Measurements from ENCODE around the gene RAB43. TPM values are rescaled to one million over a fixed set of nuclear protein-coding genes. Genes with fewer than 3 reads are reported as not detected.
A peak's percentile ranks its signal among the peaks of the same experiment; 100 is the strongest.

Gene RAB43
- total and polyA plus RNA-seq, 12 donors = 0.96 to 8.2 (median 4.0) TPM

GRCh38 chr3:129104051-129104450, 17.6 kb downstream of the RAB43 start:
- H3K9me3 ChIP-seq = no peaks in the 10 kb centered on the region
- intact Hi-C loops (cut with DNase I) = no loop called here
- peaks cover 0 to 30% (median 18%) of the 10 kb centered on the region in 9 donors for H3K4me1 ChIP-seq
- H3K27me3 ChIP-seq = no peaks in the 10 kb centered on the region
- H3K27ac ChIP-seq = no peak overlapping the region
- DNase-seq = no peak
- TF ChIP-seq CTCF (IDR thresholded peaks at IDR 0.05) = no peak
- H3K4me3 ChIP-seq = no peak overlapping the region
- 95 to 96% methylated on average over 6 of the region's 6 CpGs for WGBS, 2 donors
- peaks cover 0 to 41% (median 0%) of the 10 kb centered on the region in 9 donors for H3K36me3 ChIP-seq
- ATAC-seq = no peak

GRCh38 chr3:129103296-129103695, 18.3 kb downstream of the RAB43 start:
- no peak overlapping the region for H3K27ac ChIP-seq
- H3K4me3 ChIP-seq = no peak overlapping the region
- no peak for TF ChIP-seq CTCF (IDR thresholded peaks at IDR 0.05)
- H3K36me3 ChIP-seq = peaks cover 0 to 39% (median 0%) of the 10 kb centered on the region in 9 donors
- H3K9me3 ChIP-seq = no peaks in the 10 kb centered on the region
- WGBS, 2 donors = 90 to 92% methylated on average over 7 of the region's 7 CpGs
- ATAC-seq (no peak), DNase-seq (no peak)
- H3K27me3 ChIP-seq = no peaks in the 10 kb centered on the region
- peaks cover 0 to 30% (median 18%) of the 10 kb centered on the region in 9 donors for H3K4me1 ChIP-seq
- intact Hi-C loops (cut with DNase I) = no loop called here

- Histone ChIP-seq H3K4me1 (peaks cover 0 to 26% (median 18%) of the 10 kb centered on the region in 9 donors), H3K27me3 (no peaks in the 10 kb centered on the region), H3K36me3 (peaks cover 0 to 34% (median 0%) of the 10 kb centered on the region in 9 donors), H3K4me3 (no peak overlapping the region), H3K9me3 (no peaks in the 10 kb centered on the region), H3K27ac (no peak overlapping the region)
- WGBS, 2 donors = 48 to 56% methylated on average over 12 of the region's 12 CpGs
- intact Hi-C loops (cut with DNase I) = no loop called here
- peak in 7 of 8 donors; percentile 32 to 88 (median 57) for ATAC-seq
- no peak for DNase-seq
- TF ChIP-seq CTCF (IDR thresholded peaks at IDR 0.05) = no peak
Measured at GRCh38 chr3:129101370-129102138, 20.1 kb downstream of the RAB43 start.

- DNase-seq (no peak), ATAC-seq (no peak)
- 75 to 76% methylated on average over 1 of the region's 1 CpG for WGBS, 2 donors
- peaks cover 0 to 16% (median 11%) of the 10 kb centered on the region in 9 donors for H3K4me1 ChIP-seq
- H3K9me3 ChIP-seq = no peaks in the 10 kb centered on the region
- H3K27me3 ChIP-seq = no peaks in the 10 kb centered on the region
- intact Hi-C loops (cut with DNase I) = no loop called here
- TF ChIP-seq CTCF (IDR thresholded peaks at IDR 0.05) = no peak
- H3K4me3 ChIP-seq = no peak overlapping the region
- H3K36me3 ChIP-seq = peaks cover 0 to 36% (median 0%) of the 10 kb centered on the region in 9 donors
- H3K27ac ChIP-seq = no peak overlapping the region
Measured at GRCh38 chr3:129100274-129100673, 21.3 kb downstream of the RAB43 start.
